K562 (cell line): ENCODE measurements around the gene SH3GL3. TPM values are rescaled to one million over a fixed set of nuclear protein-coding genes. Genes with fewer than 3 reads are reported as not detected.
A peak's percentile ranks its signal among the peaks of the same experiment; 100 is the strongest.

Experiments
- ATF1 ChIP-seq, 2 experiments: fragments of 450-650 bp in 1 of 2; IDR thresholded peaks; 2 replicates each; pipeline ENCODE4 v1.6.1; 2016; ENCODE audit warnings: missing compliant biosample characterization in 1 of 2, missing genetic modification characterization in 1 of 2
- CEBPB ChIP-seq: fragments of 450-650 bp; IDR thresholded peaks from 2 replicates; pipeline ENCODE4 v1.6.1; 2016; ENCODE audit warnings: missing genetic modification characterization, missing compliant biosample characterization
- EGR1 ChIP-seq: fragments of 450-650 bp; conservative IDR thresholded peaks from 2 replicates; pipeline ENCODE4 v1.6.1; 2017; ENCODE audit warnings: mild to moderate bottlenecking
- ILF3 ChIP-seq: fragments of 450-650 bp; IDR thresholded peaks from 2 replicates; pipeline ENCODE4 v1.6.1; 2018; ENCODE audit warnings: antibody characterized with exemption, mild to moderate bottlenecking, moderate library complexity, borderline replicate concordance
- JUND ChIP-seq, 2 experiments: IDR thresholded peaks; 2 replicates in 1 of 2; 3 replicates in 1 of 2; pipeline ENCODE4 v1.6.1; 2011; ENCODE audit warnings: borderline replicate concordance in 2 of 2, low read depth in 2 of 2, low read length in 2 of 2, improper control_type of control experiment in 1 of 2, missing biosample characterization in 1 of 2, missing genetic modification characterization in 1 of 2, missing genetic modification reagents in 1 of 2
- MAFF ChIP-seq: IDR thresholded peaks from 2 replicates; pipeline ENCODE4 v1.6.1; 2012; ENCODE audit warnings: low read length, improper control_type of control experiment
- MEF2D ChIP-seq: conservative IDR thresholded peaks from 2 replicates; pipeline ENCODE4 v1.6.1; 2016; ENCODE audit warnings: low read depth, missing genetic modification characterization, missing compliant biosample characterization
- MTF1 ChIP-seq: fragments of 250-450 bp; sonication (Bioruptor Pico); IDR thresholded peaks from 2 replicates; pipeline ENCODE4 v1.9.0; 2021; ENCODE audit warnings: moderate library complexity, mild to moderate bottlenecking, inconsistent platforms, borderline replicate concordance
- NR4A1 ChIP-seq, 2 experiments: fragments of 250-450 bp in 1 of 2; fragments of 450-650 bp in 1 of 2; sonication (Bioruptor Pico) in 1 of 2; IDR thresholded peaks; 2 replicates each; pipeline versions ENCODE4 v1.4.0 to v1.6.1; 2016 to 2020; ENCODE audit warnings: mild to moderate bottlenecking in 2 of 2, missing compliant biosample characterization in 1 of 2, missing genetic modification characterization in 1 of 2, moderate library complexity in 1 of 2
- NRF1 ChIP-seq, 2 experiments: fragments of 450-650 bp; IDR thresholded peaks in 1 of 2; conservative IDR thresholded peaks in 1 of 2; 2 replicates each; pipeline ENCODE4 v1.6.1; 2014; ENCODE audit warnings: mild to moderate bottlenecking in 2 of 2
- RB1 ChIP-seq: fragments of 450-650 bp; IDR thresholded peaks from 2 replicates; pipeline ENCODE4 v1.6.1; 2017; ENCODE audit warnings: low read depth, mild to moderate bottlenecking
- TCF7 ChIP-seq: sonication (generic); IDR thresholded peaks from 2 replicates; pipeline ENCODE4 v1.6.1; 2016; ENCODE audit warnings: antibody characterized with exemption, borderline replicate concordance
- ZNF12 ChIP-seq: sonication (generic); formaldehyde crosslinking; IDR thresholded peaks from 2 replicates; pipeline ENCODE4 v1.4.0; 2020; ENCODE audit warnings: mild to moderate bottlenecking, missing genetic modification reagents
- ZNF316 ChIP-seq: fragments of 450-650 bp; IDR thresholded peaks from 2 replicates; pipeline ENCODE4 v1.6.1; 2016
- ZNF561 ChIP-seq: fragments of 450-650 bp; formaldehyde crosslinking; conservative IDR thresholded peaks from 2 replicates; pipeline ENCODE4 v1.4.0; 2020; ENCODE audit warnings: mild to moderate bottlenecking, moderate library complexity
- polyA plus RNA-seq, 8 experiments: library from polyadenylated mRNA; depleted of rRNA in 4 of 8; stranded (reverse) in 5 of 8; unstranded in 3 of 8; fragments of >200 nt; fragmentation: Nextera tagmentation in 2 of 8; fragmentation: Illumina TruSeq in 1 of 8; extraction: Ambion mirVana in 2 of 8; extraction: Trizol in 1 of 8; gene quantifications; 2 replicates each; pipeline versions ENCODE4 v1.2.1 to v1.2.3, GENCODE V29; 2011 to 2014; ENCODE audit warnings: inconsistent platforms in 1 of 8, missing spikeins in 1 of 8
- total RNA-seq, 7 experiments: library from RNA; depleted of rRNA in 6 of 7; stranded (reverse); fragments of >200 nt in 6 of 7; fragmentation: Illumina TruSeq in 2 of 7; extraction: Trizol in 2 of 7; gene quantifications; 2 replicates each; pipeline versions ENCODE4 v1.2.1 to v1.2.3, GENCODE V29; 2011 to 2021; ENCODE audit warnings: low replicate concordance in 1 of 7
- TF ChIP-seq, protein P1 (sequence below): fragments of 250-450 bp; sonication (Bioruptor Pico); IDR thresholded peaks from 2 replicates; pipeline ENCODE4 v1.8.0; 2022; ENCODE audit warnings: inconsistent platforms, mild to moderate bottlenecking, moderate library complexity, borderline replicate concordance
- TF ChIP-seq, protein P2 (sequence below): fragments of 450-650 bp; IDR thresholded peaks from 2 replicates; pipeline ENCODE4 v1.6.1; 2016; ENCODE audit warnings: mild to moderate bottlenecking
- TF ChIP-seq, protein P3 (sequence below): sonication (generic); formaldehyde crosslinking; IDR thresholded peaks from 2 replicates; pipeline ENCODE4 v1.8.0; 2022; ENCODE audit warnings: missing genetic modification reagents, mild to moderate bottlenecking, moderate library complexity, borderline replicate concordance
- TF ChIP-seq, protein P4 (sequence below): sonication (generic); formaldehyde crosslinking; IDR thresholded peaks from 2 replicates; pipeline ENCODE4 v1.8.1; 2022; ENCODE audit warnings: missing genetic modification reagents
- TF ChIP-seq, protein P5 (sequence below): fragments of 250-450 bp; sonication (Bioruptor Pico); IDR thresholded peaks from 2 replicates; pipeline ENCODE4 v1.8.0; 2021; ENCODE audit warnings: moderate library complexity, mild to moderate bottlenecking, inconsistent platforms

SH3GL3 gene
- total and polyA plus RNA-seq, 9 of the 15 experiments (the other 6 are each of a cell fraction or from before 2014, with no cell fraction given), result 3.9 to 16.0 (median 9.7) TPM

DNA sequence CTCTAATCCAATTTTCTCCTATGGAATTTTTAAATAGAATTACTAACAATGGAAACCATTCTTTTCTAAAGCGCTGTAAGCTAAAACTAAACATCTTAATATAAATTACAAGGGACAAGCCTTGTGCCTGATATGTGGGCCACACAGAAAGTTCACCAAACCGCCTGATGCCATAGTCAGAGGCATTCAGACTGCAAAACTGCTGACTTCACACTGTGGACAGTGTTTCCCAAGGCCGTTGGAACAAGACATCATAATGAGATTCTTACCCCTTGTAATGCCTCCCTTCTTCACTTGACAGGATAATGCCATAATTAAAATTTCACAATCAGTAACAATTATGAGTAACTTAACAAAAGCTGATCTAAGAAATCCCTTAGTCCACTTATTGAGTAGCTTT, 14.9 kb downstream of the SH3GL3 start (continued):
- TF ChIP-seq, protein P1, sequence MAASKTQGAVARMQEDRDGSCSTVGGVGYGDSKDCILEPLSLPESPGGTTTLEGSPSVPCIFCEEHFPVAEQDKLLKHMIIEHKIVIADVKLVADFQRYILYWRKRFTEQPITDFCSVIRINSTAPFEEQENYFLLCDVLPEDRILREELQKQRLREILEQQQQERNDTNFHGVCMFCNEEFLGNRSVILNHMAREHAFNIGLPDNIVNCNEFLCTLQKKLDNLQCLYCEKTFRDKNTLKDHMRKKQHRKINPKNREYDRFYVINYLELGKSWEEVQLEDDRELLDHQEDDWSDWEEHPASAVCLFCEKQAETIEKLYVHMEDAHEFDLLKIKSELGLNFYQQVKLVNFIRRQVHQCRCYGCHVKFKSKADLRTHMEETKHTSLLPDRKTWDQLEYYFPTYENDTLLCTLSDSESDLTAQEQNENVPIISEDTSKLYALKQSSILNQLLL, result no peak
- TF ChIP-seq ZNF561 (CRISPR knock-in tag) (no peak), ZNF316 (peak; percentile 71), RB1 (no peak), EGR1 (no peak), NRF1 (conservative IDR thresholded peaks at IDR 0.05 in 1 of 2, IDR thresholded peaks at IDR 0.05 in 1 of 2) (no peak), ILF3 (no peak), NR4A1 (CRISPR knock-in tag; IDR thresholded peaks at IDR 0.05) (no peak), NR4A1 (tag; IDR thresholded peaks at IDR 0.05) (no peak), ZNF12 (CRISPR knock-in tag) (no peak), MAFF (peak; percentile 33; the same call in 1 of the 2 replicates), MEF2D (tag) (no peak), ATF1 (CRISPR knock-in tag; IDR thresholded peaks at IDR 0.05) (no peak), ATF1 (tag; IDR thresholded peaks at IDR 0.05) (no peak), MTF1 (no peak), TCF7 (no peak), CEBPB (tag) (peak; percentile 20; the same call in 1 of the 2 replicates), JUND (IDR thresholded peaks at IDR 0.05; ENCODE audit: borderline replicate concordance, low read depth, low read length) (no peak), JUND (tag; IDR thresholded peaks at IDR 0.05; ENCODE audit: borderline replicate concordance, low read depth, low read length) (no peak)
- TF ChIP-seq, protein P2, sequence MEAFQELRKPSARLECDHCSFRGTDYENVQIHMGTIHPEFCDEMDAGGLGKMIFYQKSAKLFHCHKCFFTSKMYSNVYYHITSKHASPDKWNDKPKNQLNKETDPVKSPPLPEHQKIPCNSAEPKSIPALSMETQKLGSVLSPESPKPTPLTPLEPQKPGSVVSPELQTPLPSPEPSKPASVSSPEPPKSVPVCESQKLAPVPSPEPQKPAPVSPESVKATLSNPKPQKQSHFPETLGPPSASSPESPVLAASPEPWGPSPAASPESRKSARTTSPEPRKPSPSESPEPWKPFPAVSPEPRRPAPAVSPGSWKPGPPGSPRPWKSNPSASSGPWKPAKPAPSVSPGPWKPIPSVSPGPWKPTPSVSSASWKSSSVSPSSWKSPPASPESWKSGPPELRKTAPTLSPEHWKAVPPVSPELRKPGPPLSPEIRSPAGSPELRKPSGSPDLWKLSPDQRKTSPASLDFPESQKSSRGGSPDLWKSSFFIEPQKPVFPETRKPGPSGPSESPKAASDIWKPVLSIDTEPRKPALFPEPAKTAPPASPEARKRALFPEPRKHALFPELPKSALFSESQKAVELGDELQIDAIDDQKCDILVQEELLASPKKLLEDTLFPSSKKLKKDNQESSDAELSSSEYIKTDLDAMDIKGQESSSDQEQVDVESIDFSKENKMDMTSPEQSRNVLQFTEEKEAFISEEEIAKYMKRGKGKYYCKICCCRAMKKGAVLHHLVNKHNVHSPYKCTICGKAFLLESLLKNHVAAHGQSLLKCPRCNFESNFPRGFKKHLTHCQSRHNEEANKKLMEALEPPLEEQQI, result 0 out of 2 replicates have a peak, but pooled peaks have one; percentile 14
- TF ChIP-seq, protein P3, sequence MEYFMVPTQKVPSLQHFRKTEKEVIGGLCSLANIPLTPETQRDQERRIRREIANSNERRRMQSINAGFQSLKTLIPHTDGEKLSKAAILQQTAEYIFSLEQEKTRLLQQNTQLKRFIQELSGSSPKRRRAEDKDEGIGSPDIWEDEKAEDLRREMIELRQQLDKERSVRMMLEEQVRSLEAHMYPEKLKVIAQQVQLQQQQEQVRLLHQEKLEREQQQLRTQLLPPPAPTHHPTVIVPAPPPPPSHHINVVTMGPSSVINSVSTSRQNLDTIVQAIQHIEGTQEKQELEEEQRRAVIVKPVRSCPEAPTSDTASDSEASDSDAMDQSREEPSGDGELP (CRISPR knock-in tag), result no peak
- TF ChIP-seq, protein P4, sequence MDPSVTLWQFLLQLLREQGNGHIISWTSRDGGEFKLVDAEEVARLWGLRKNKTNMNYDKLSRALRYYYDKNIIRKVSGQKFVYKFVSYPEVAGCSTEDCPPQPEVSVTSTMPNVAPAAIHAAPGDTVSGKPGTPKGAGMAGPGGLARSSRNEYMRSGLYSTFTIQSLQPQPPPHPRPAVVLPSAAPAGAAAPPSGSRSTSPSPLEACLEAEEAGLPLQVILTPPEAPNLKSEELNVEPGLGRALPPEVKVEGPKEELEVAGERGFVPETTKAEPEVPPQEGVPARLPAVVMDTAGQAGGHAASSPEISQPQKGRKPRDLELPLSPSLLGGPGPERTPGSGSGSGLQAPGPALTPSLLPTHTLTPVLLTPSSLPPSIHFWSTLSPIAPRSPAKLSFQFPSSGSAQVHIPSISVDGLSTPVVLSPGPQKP (CRISPR knock-in tag), result no peak
- TF ChIP-seq, protein P5, sequence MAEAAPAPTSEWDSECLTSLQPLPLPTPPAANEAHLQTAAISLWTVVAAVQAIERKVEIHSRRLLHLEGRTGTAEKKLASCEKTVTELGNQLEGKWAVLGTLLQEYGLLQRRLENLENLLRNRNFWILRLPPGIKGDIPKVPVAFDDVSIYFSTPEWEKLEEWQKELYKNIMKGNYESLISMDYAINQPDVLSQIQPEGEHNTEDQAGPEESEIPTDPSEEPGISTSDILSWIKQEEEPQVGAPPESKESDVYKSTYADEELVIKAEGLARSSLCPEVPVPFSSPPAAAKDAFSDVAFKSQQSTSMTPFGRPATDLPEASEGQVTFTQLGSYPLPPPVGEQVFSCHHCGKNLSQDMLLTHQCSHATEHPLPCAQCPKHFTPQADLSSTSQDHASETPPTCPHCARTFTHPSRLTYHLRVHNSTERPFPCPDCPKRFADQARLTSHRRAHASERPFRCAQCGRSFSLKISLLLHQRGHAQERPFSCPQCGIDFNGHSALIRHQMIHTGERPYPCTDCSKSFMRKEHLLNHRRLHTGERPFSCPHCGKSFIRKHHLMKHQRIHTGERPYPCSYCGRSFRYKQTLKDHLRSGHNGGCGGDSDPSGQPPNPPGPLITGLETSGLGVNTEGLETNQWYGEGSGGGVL (CRISPR knock-in tag), result no peak
